H1 (cell line): ENCODE measurements around the gene LIMK1. TPM values are rescaled to one million over a fixed set of nuclear protein-coding genes. Genes with fewer than 3 reads are reported as not detected.

Experiments used
- ATF2 ChIP-seq: IDR thresholded peaks from 2 replicates; pipeline ENCODE4 v1.6.1; 2012; ENCODE audit warnings: low read length, inconsistent platforms
- CEBPB ChIP-seq: IDR thresholded peaks from 2 replicates; pipeline ENCODE4 v1.6.1; 2012; ENCODE audit warnings: low read depth, low read length
- HDAC2 ChIP-seq, 2 experiments: fragments of 300-600 bp in 1 of 2; sonication (generic) in 1 of 2; IDR thresholded peaks; 2 replicates each; pipeline ENCODE4 v1.6.1; 2011 to 2012; ENCODE audit warnings: low read depth in 2 of 2, low read length in 2 of 2, mild to moderate bottlenecking in 2 of 2, moderate library complexity in 2 of 2, borderline replicate concordance in 1 of 2, inconsistent platforms in 1 of 2
- POLR2AphosphoS5 ChIP-seq: IDR thresholded peaks from 2 replicates; pipeline ENCODE4 v1.6.1; 2011; ENCODE audit warnings: low read depth, low read length
- SP4 ChIP-seq: IDR thresholded peaks from 2 replicates; pipeline ENCODE4 v1.6.1; 2012; ENCODE audit warnings: low read length, inconsistent platforms
- TAF1 ChIP-seq: IDR thresholded peaks from 2 replicates; pipeline ENCODE4 v1.6.1; 2011; ENCODE audit warnings: mild to moderate bottlenecking, low read depth, low read length
- polyA plus RNA-seq, 7 experiments: library from polyadenylated mRNA; depleted of rRNA in 3 of 7; stranded (reverse) in 5 of 7; unstranded in 2 of 7; fragments of >200 nt in 5 of 7; fragments of 200-250 nt in 2 of 7; gene quantifications; 1 replicate in 5 of 7; 2 replicates in 1 of 7; 4 replicates in 1 of 7; pipeline versions ENCODE4 v1.2.1 to v1.2.3, GENCODE V29; 2011 to 2013; ENCODE audit warnings: missing spikeins in 2 of 7, mixed read lengths in 2 of 7
- total RNA-seq: library from RNA; stranded (reverse); fragmentation: NEBNext Ultra II Directional; extraction: Animal tissue kit (Norgen Biotek cat#: 25700); gene quantifications from 2 replicates; pipeline ENCODE4 v1.2.1, GENCODE V29; 2021

Gene LIMK1
- total and polyA plus RNA-seq, 2 of the 8 experiments (the other 6 are each of a cell fraction or from before 2014, with no cell fraction given): 93.5 to 108 TPM

- TF ChIP-seq HDAC2 (IDR thresholded peaks at IDR 0.05; ENCODE audit: borderline replicate concordance in 1 of 2, low read depth in 2 of 2, low read length in 2 of 2) (no peak), TAF1 (no peak), CEBPB (no peak), SP4 (no peak), ATF2 (no peak), POLR2AphosphoS5 (no peak)
These were observed 14.5 kb downstream of the LIMK1 start (continued) for GRCh38 chr7:74097937-74098614.
